ENCODE data around the gene NAALAD2.
"Not testable (repeated sequence)": the region's sequence is repeated elsewhere in the genome, so short reads cannot be mapped to it uniquely, and the experiment has no call there.

The NAALAD2 gene

DNA sequence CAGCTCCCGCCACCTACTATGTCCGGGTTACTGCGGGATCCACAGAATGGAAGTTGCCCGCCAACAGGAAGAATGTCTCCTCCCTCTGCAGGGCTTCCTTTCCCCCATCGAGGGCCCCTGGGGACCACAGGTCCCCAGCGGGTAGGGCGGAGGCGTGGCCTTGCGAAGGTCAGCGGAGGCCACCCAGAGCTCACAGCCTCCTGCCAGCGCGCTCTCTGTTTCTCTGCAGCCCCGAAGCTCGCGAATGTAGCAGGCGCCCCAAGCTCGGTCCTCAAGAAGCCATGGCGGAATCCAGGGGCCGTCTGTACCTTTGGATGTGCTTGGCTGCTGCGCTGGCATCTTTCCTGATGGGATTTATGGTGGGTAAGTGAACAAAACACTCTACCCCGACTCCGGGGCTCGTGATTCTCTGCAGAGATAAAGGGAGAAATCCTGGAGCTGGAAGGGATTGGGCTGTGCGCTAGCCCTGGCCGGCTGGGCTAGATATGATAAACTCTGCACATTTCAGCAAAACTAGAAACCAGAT is at the start of gene NAALAD2:
Gene NAALAD2 (plus strand): TSS at position 186 of the 526 bp plus-strand sequence. CDS start 96 bp downstream, at position 282.
- peak; percentile 13 for DNase-seq

DNA sequence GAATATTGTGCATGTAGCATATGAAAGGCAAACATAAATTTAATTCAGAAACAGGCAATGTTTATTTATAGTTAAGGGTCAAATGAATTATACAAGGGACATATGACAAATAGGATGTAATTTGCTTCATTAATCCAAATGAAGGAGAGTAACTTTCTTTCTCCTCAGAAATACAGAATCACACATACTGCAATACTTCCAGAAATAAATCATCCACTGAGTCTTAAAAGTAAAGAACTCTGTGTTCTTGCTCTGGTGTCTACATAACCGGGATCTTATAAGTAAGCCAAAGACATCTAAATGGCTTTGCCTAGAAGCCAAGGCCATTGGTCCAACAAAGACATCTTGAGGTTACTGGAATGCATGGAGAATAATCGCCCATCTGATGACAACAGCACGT is 48.8 kb upstream of the NAALAD2 start, which contains the start of gene UBTFL1:
Gene UBTFL1 (plus strand): TSS at position 301 of the 400 bp plus-strand sequence. CDS start 0 bp downstream, at position 301.
- not testable (repeated sequence) for DNase-seq

DNA sequence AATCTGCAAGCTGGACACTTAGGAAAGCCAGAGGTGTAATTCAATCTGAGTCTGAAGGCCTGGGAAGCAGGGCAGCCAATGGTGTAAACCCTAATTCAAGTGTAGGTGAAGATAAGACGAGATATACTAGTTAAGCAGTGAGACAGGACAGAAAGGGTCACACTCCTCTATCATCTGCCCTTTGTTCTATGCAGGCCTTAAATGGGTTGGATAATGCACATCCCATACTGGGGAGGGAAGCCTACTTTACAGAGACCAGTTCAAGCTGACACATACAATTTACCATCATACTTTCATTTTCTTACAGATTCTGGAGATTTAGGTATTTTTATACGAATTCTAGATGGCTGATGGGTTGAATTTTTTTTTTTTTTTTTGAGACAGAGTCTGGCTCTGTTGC is 45.7 kb upstream of the NAALAD2 start:
- not testable (repeated sequence) for DNase-seq

DNA sequence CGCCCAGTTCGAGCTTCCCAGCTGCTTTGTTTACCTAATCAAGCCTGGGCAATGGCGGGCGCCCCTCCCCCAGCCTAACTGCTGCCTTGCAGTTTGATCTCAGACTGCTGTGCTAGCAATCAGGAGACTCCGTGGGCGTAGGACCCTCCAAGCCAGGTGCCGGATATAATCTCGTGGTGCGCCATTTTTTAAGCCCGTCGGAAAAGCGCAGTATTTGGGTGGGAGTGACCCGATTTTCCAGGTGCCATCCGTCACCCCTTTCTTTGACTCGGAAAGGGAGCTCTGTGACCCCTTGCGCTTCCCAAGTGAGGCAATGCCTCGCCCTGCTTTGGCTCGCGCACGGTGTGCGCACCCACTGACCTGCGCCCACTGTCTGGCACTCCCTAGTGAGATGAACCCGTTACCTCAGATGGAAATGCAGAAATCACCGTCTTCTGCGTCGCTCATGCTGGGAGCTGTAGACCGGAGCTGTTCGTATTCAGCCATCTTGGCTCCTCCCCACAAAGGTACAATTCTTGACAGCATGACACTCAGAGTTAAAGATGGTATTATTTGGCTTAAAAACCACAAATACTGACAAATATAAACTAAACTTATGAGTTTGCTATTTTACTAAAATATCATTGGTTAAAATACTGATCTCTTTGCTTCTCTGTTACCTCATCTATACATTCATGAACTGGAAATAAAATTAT is 39.1 kb upstream of the NAALAD2 start:
- DNase-seq = not testable (repeated sequence)

DNA sequence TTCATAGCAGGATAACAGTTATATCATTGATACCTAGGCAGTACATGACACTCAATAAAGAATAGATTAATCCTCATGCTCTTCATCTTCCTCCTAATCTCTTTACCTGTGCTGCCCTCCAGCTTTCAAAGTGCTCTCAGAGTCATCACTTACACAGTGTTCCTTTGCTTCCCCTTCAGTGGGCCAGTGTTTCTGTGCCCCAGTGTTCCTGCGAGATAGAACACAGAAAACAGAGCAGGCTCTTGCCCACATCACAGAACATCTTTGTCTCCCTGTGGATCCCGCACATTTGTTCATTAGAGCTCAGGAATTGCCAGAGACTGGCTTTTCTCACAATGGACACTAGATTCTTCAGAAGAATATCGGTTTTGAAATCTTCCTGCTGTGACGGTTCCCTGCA is 36.2 kb upstream of the NAALAD2 start:
- DNase-seq = not testable (repeated sequence)

DNA sequence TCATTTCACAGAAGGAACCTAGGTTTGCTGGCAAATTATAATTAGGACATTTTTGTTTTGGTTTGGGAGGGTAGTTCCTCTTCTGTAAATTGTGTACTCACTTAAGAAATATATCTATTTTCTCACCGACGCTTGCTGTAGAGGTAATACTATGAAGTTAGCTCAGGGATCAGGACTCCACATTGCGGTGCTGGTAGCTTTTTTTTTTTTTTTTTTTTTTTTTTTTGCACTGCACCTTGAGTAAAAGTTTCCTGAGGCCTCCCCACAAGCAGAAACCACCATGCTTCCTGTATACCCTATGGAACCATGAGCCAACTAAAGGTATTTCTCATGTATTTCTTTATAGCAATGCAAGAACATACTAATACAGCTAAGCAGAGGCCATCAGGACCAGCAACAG is 34.0 kb upstream of the NAALAD2 start:
- DNase-seq = no peak

DNA sequence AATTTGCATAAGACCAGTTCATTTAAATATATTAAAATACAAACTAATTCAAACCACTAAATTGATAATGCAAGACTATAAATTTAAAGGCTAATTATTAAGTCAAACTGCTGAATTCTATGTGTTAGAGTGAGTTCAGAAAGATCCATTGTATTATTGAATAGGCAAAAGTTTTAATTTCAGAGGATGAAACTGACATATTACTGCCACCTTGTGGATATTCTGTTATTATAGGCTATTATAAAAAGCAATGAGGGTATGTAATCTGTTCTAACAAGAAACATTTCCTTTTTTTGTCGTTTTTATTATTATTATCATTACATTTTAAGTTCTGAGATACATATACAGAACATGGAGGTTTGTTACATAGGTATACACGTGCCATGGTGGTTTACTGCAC is 20.9 kb upstream of the NAALAD2 start:
- DNase-seq = peak; percentile 20

DNA sequence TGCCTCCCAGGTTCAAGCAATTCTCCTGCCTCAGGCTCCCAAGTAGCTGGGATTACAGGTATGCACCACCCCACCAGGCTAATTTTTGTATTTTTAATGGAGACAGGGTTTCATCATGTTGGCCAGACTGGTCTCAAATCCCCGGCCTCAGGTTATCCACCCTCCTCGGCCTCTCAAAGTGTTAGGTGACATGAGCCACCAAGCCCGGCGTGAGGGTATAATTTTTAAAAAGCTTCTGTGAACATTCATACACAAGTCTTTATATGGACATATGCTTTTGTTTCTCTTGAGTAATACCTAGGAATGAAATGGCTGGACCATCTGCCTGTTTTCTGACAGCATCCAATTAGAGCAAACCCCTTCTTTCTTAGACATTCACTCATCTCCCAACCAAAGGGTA is 14.3 kb upstream of the NAALAD2 start:
- DNase-seq = no peak

DNA sequence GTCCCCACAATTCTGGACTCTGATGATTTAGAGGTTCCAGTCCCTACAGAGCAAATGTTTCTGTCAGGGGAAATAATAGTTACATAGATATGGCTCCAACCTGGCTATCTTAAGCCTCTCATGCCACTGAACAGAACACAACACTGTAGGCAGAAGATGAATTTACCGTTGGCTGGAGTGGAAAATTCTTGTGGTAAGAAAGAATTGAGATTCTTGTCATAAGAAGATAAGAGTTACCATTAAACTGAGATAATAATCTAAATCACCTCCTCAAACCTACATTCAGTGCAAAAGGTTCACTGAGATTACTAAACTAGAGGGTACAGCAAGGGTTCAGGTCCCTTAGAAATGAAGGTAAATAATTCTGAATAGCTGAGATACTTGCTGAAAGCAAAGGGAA is 10.1 kb upstream of the NAALAD2 start:
- no peak for DNase-seq

DNA sequence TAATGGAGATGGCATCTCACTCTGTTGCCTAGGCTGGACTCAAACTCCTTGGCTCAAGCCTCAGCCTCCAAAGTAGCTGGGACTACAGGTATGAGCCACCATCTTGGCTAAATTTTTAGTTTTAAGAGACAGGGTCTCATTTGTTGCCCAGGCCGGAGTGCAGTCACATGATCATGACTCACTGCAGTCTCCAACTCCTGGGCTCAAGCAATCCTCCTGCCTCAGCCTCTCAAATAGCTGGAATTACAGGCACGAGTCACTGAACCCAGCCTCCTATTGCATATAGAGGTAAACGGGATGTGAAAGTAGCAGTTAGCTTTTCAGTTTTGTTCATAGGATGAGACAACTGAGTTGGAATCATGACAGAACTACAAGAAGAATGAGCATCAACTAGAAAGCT is 9.5 kb upstream of the NAALAD2 start:
- no peak for DNase-seq

DNA sequence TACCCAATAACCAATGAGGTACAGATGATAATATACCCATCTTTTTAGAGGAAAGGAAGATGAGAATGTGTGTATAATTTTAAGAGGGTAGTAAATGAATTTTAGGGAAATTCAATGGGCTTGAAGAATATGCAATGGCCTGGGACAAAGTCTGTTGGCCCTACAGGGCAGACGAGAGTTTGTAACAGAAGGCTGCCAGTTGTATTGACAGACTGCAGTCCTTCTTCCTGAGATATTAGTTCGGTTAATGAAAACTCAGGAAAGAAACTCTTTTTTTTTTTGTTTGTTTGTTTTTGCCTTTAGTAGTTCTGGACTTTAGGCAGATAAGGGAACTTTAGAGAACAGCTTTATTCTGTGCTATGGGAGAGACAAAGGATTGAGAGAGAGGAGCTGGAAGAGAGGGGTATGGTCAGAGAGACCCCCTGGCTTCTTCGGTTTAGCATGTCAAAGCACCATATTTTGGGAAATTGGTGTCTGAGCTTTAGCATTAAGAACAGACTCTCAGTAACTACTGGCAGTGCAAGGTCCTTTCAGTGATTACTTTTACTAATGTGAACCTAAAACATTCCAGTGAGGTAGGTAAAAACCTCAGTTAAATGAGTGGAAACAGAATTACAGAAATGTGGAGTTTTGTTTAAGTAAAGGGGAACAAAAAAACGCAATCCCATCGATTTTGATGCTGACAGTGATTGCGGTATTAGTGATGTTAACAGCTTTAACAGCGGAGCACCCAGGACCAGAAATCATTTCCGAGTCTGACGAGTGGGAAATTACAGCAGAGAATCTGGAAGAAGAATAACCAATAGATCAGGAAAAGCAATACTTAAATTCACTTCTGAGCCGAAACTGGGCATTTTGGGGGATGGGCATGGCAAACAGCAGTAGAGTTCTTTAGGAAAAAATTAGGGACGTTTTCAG is 644 bp upstream of the NAALAD2 start:
- DNase-seq = no peak

DNA sequence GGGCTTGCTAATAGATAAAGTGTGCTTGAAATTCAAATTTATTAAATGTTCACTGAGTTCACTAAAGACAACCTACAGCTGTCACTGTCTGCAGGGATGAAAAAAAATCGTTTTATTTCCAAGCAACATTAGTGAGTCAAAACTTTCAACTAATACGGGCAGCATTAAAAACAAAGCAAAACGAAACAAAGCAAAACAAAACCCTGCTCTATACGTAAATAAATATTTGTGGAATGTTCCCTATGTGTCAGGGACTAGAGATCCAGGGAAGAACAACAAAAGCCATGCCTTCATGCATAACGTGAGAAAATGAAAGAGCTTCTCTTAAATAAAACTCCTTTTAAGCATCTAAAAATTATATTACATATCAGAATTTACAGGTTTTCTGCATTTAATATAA is 553 bp downstream of the NAALAD2 start:
- no peak for DNase-seq

DNA sequence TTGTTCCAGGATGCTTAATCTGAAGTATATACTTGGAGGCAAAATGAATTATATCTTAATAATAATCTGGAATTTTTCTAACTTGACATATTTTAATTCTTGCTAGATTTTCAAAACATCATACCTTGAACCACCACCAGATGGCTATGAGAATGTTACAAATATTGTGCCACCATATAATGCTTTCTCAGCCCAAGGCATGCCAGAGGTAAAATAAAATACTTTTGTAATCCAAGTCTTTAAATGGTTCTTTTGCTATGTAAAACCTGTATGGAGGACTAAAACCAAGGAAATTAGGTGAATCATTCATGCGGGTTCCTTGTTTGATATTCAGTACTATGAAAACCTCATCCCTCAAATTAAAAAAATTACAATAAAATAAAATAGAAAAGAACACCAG is 14.4 kb downstream of the NAALAD2 start:
- no peak for DNase-seq

DNA sequence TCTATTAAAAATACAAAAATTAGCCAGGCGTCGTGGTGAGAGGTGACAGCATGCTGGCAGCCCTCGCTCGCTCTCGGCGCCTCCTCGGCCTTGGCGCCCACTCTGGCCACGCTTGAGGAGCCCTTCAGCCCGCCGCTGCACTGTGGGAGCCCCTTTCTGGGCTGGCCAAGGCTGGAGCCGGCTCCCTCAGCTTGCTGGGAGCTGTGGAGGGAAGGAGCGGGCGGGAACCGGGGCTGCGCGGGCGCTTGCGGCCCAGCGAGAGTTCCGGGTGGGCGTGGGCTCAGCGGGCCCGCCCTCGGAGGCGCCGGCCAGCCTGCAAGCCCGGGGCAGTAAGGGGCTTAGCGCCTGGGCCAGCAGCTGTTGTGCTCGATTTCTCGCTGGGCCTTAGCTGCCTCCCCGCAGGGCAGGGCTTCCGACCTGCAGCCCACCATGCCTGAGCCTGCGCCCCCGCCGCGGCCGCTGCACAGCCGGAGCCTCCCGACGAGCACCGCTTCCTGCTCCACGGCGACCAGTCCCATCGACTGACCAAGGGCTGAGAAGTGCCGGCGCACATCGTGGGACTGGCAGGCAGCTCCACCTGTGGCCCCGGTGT is 32.6 kb downstream of the NAALAD2 start:
- DNase-seq = not testable (repeated sequence)

DNA sequence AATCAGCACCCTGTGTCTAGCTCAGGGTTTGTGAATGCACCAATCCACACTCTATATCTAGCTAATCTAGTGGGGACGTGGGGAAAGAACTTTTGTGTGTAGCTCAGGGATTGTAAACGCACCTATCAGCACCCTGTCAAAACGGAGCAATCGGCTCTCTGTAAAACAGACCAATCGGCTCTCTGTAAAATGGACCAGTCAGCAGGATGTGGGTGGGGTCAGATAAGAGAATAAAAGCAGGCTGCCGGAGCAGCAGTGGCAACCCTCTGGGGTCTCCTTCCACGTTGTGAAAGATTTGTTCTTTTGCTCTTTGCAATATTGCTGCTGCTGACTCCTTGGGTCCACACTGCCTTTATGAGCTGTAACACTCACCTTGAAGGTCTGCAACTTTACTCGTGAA is 33.2 kb downstream of the NAALAD2 start:
- DNase-seq = not testable (repeated sequence)

DNA sequence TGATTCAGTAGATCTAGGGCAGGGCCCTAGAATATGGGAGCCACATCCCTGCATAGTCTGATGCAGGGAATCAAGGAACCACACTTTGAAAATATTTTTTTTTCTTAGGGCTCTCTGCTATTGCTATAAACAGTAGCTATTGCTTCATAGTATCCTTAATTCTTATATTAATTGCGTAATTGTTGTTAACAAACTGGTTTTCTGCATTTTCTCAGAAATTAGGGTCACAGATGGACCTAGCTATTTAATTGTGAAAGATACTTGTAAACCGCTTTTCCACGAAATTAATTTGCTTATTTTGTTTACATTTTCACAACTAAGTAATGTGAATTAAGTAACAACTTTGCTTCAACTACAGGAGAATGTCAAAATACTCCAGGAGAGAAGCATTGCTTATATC is 34.1 kb downstream of the NAALAD2 start:
- DNase-seq = no peak

DNA sequence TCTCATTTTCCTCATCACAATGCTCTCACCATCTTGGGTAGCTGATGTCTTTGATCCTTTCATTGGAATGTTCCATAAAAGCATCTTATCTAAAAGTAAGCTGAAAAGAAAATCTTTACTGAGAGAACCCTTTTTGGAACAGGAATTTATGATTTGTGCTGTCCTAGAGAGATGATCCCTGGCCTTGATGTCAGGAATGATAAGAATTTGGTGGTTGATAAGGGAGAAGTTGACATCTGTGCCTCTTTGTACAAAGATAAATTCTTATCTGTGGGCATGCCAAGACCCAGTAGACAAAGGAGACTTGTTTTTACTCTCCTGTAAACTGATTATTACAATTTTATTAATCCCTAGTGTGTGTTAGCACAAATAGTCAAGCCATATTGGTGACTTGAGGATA is 36.9 kb downstream of the NAALAD2 start:
- no peak for DNase-seq

DNA sequence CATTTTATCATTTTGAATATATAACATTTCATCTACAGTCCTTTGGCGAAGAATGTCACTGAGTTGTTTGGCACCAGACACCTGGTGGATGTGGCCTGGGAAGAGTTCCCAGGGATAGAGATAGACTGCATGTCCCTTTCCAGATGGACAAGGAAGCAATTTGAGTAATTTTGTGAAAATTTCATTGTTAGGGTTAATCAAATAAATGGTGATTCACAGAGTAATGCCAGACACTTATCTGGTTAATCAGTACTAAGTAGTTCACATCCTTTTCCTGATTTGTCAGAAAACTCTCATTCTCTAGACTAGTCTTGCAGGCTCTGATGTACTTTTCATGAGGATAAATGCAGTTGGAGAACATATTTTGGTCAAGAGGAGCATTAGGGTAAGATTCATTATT is 41.6 kb downstream of the NAALAD2 start:
- no peak for DNase-seq

DNA sequence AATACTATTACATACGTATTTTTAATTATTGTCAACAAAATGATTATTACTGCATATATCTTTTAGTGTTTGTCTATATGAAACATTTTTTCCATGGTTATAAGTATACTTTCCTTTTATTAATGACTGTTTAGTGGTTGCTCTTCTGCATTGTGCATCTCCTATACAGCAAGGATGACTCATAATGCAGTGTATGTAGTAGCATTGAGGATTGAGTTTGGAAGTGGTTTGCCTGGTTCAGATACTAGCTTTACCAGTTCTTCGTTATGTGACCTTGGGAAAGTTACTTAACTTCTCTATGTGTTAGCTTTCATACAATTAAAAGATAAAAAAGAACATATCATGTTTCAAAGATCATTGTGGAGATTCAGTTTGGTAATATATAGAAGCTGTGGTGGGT is 44.3 kb downstream of the NAALAD2 start:
- DNase-seq = no peak

DNA sequence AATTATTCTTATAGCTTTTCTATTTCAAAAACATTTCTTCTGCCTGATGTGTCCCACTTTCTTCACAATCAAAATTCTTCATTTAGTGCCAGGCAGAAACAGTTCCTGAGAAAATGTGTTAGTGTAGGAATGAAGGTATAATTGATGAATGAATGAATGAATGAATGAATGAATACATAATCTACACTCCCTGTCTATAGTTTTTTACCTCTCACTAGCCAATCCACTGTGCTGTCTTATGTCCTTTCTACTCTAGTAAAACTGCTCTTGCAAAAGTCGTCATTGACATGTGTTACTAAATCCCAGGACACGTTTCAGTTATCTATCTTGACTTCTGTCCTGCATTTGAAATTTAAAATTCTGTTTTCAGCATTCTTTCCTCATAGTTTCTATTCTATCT is 45.5 kb downstream of the NAALAD2 start:
- no peak for DNase-seq

DNA sequence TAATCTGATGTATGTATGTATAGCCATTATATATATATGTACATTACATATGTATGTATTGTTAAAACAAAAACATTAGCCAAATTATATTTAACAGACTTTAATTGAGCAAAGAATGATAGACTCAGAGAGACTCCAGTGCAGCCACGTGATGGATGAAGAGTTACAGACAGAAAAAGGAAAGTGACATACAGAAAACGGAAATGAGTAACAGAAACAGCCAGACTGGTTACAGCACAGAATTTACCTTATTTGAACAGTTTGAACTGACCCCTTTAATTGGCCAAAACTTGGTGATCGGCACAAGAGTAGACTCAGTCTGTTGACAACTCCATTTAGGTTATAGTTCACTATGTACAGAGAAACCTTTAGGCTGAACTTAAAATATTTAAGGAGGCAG is 53.4 kb downstream of the NAALAD2 start:
- DNase-seq = no peak

DNA sequence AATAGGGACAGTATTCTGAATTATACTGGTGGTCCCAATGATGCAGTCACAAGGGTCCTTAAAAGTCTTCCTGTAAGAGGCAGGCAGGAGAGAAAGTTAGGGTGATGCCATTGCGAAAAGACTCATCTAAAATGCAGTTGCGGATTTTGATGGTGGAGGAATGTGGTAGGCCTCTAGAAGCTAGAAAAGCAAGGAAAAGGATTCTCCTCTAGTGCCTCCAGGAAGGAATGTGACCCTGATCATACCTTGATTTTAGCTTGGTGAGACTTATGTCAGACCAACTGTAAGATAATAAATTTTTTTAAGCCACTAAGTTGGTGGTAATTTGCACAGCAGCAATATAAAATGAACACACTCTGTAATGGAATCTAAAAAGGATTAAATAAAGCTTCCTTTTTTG is 54.5 kb downstream of the NAALAD2 start:
- DNase-seq = no peak

DNA sequence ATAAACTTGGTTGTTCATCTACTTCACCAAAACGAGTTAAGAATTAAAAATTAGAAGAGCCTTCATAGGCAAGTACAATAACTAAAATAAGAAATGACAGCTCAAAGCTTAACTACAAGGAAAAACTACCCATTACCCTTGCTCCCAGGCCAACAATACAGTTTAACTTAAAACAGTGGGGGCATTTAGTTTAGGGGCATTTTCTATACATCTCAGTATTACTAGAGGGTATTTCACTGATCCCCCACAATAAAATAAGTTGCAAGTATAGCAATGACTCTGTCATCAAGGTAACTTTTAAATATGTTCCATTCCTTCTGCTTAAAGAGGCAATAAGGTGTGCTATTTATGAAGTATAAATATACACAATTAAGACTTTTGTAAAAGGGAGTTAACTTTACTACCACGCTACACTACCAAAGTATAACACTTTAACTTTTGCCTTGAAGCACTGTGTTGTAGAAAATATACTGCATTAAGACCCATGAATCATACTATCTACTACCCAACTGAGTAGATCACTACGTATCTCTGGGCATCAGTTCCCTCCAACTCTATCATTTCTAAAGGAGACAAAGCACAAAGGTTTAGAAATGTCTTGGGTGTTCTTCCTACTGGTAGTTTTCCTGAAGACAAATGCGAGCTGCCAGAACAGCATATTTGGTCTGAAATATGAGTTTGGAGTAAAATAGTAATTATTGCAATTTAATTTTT is 58.6 kb downstream of the NAALAD2 start:
- no peak for DNase-seq
